Esophagus muscularis mucosa (tissue), 4 donors: Measurements from ENCODE around the gene HOXB8. TPM values are rescaled to one million over a fixed set of nuclear protein-coding genes. Genes with fewer than 3 reads are reported as not detected.
A peak's percentile ranks its signal among the peaks of the same experiment; 100 is the strongest.

Source experiments
- DNase-seq: peaks from one replicate; pipeline ENCODE4 v3.0.0-alpha.2; 2017; ENCODE audit errors: extremely low spot score
- H3K27ac ChIP-seq, 4 donors: fragments of 200-600 bp; sonication (generic); replicated peaks in 1 of 4; 1 replicate in 3 of 4; 2 replicates in 1 of 4; pipeline ENCODE4 v1.5.1; 2016 to 2019; ENCODE audit warnings: mild to moderate bottlenecking in 1 of 4
- H3K27me3 ChIP-seq, 4 donors: fragments of 200-600 bp; sonication (generic); one replicate each; pipeline versions ENCODE4 v1.5.1 to v1.6.0; 2016 to 2019
- H3K36me3 ChIP-seq, 4 donors: fragments of 200-600 bp; sonication (generic); one replicate each; pipeline ENCODE4 v1.5.1; 2016 to 2019
- H3K4me1 ChIP-seq, 4 donors: fragments of 200-600 bp; sonication (generic); one replicate each; pipeline ENCODE4 v1.5.1; 2016 to 2019
- H3K4me3 ChIP-seq, 4 donors: fragments of 200-600 bp; sonication (generic); 1 replicate in 2 of 4; 2 replicates in 2 of 4; pipeline ENCODE4 v1.5.1; 2016 to 2019; ENCODE audit warnings: mild to moderate bottlenecking in 4 of 4, moderate library complexity in 1 of 4
- H3K9me3 ChIP-seq, 4 donors: fragments of 200-600 bp; sonication (generic); 1 replicate in 3 of 4; 2 replicates in 1 of 4; pipeline ENCODE4 v1.5.1; 2016 to 2019
- EP300 ChIP-seq: sonication (generic); formaldehyde crosslinking; IDR thresholded peaks from one replicate; pipeline ENCODE4 v1.6.1; 2017; ENCODE audit warnings: antibody characterized with exemption
- POLR2A ChIP-seq: fragments of 450-650 bp; IDR thresholded peaks from one replicate; pipeline ENCODE4 v1.6.1; 2017; ENCODE audit warnings: antibody characterized with exemption, moderate library complexity, mild to moderate bottlenecking, low read depth
- POLR2AphosphoS5 ChIP-seq, 2 donors: sonication (generic); formaldehyde crosslinking; IDR thresholded peaks; one replicate each; pipeline ENCODE4 v1.6.1; 2017; ENCODE audit warnings: antibody characterized with exemption in 2 of 2
- WGBS: methylation state at CpG from one replicate; pipeline ENCODE4 v1.1.5; 2018; 5-methylcytosine and 5-hydroxymethylcytosine counted together
- intact Hi-C: fragments of 100-400 bp; cut with DNase I; formaldehyde crosslinking; loops from one replicate; pipeline ENCODE4 v1.15.1; 2023
- total RNA-seq, 4 donors: library from RNA; depleted of rRNA; stranded (reverse); fragments of >200 nt; gene quantifications; one replicate each; pipeline versions ENCODE4 v1.1.0 to v1.2.1, GENCODE V29; 2016
- TF ChIP-seq, protein P1 (sequence below), 3 experiments: fragments of 200-600 bp in 2 of 3; fragments of 450-650 bp in 1 of 3; sonication (generic) in 2 of 3; IDR thresholded peaks; one replicate each; pipeline ENCODE4 v1.5.1; 2017 to 2019; ENCODE audit warnings: antibody characterized with exemption in 3 of 3, mild to moderate bottlenecking in 2 of 3, moderate library complexity in 1 of 3

Gene HOXB8
- total RNA-seq, 4 donors from 2014 or later = not detected

DNA sequence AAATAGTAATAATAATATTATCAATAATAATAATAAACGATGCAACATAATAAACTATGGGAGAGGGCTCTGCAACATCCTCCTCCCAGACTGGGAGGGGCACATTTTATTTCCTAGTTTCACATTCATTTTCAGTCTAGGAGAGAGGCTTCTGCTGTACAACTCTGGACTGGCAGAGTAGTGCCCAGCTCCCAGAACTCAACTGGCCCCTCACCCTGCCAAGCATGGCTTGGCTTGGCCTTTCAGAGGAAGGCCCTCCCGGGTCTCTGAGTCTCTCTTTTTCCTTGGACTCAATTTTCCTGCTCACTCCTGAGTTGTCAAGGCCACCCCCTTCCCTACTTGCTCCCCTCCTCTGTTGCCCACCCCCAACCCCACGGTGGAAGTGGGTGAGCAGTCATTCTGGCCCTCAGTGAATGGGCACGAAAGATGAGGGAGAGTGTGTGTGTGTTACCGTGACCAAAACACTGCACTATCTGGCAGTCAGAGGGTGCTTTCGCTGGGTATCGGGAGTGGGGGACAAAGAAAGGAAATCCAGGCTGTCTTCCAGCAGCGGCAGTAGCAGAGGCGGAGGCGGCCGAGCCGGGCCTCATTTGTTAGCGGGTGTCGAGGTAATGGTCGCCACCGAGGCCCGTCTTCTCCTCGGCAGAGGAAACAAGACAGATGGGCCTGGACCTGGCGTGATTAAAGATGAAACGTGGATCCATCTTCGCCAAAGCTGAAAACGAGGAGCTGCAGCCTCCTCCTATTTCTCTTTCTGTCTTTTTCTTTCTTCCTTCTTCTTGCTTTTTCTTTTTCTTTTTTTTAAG lies 39.2 kb downstream of the HOXB8 start:
- no peaks in the 10 kb centered on the region for H3K9me3 ChIP-seq
- no peak for DNase-seq
- H3K4me3 ChIP-seq = peak overlapping the region; percentile 66 to 90 (median 77)
- 17% methylated on average over 22 of the region's 22 CpGs for WGBS
- peak overlapping the region; percentile 91 to 97 (median 96) for H3K27ac ChIP-seq
- intact Hi-C loops = loop anchor here (2.0 kb wide), 1 partner anchor 33 kb away; no protein-coding TSS in a partner anchor
- H3K27me3 ChIP-seq = no peaks in the 10 kb centered on the region
- peaks cover 29 to 93% (median 90%) of the 10 kb centered on the region in 4 donors for H3K4me1 ChIP-seq
- H3K36me3 ChIP-seq = no peaks in the 10 kb centered on the region
- no peak for TF ChIP-seq POLR2A
- TF ChIP-seq, protein P1, sequence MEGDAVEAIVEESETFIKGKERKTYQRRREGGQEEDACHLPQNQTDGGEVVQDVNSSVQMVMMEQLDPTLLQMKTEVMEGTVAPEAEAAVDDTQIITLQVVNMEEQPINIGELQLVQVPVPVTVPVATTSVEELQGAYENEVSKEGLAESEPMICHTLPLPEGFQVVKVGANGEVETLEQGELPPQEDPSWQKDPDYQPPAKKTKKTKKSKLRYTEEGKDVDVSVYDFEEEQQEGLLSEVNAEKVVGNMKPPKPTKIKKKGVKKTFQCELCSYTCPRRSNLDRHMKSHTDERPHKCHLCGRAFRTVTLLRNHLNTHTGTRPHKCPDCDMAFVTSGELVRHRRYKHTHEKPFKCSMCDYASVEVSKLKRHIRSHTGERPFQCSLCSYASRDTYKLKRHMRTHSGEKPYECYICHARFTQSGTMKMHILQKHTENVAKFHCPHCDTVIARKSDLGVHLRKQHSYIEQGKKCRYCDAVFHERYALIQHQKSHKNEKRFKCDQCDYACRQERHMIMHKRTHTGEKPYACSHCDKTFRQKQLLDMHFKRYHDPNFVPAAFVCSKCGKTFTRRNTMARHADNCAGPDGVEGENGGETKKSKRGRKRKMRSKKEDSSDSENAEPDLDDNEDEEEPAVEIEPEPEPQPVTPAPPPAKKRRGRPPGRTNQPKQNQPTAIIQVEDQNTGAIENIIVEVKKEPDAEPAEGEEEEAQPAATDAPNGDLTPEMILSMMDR (IDR thresholded peaks at IDR 0.05) = no peak
- TF ChIP-seq POLR2AphosphoS5 (IDR thresholded peaks at IDR 0.05) = peak; percentile 14 to 57
- TF ChIP-seq EP300 = no peak

DNA sequence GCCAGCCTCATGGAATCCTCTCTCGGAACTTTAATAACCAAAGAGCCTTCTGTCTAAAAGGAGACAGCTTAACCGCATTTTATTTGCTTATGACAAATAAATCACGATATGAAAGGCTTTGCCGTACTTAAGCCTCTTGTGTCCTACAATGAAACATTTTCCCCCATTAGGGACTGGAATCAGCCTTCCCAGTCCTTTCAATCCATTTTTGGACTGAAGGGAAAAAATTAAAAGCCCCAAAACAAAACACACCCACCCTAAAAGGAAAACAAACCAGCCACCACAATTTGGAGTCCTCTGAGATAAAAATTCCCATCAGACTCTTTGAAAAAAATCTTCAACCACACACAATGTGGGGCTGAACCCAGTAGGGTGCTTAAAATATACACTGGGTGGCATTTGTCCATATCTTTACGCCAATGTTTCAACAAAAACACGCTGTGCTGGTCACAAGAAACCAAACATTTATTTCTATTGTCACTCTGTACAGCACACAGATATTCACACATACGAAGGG lies 40.0 kb downstream of the HOXB8 start:
- no peak for DNase-seq
- Histone ChIP-seq H3K4me3 (peak overlapping the region; percentile 66 to 90 (median 77)), H3K27me3 (no peaks in the 10 kb centered on the region), H3K36me3 (no peaks in the 10 kb centered on the region), H3K4me1 (peaks cover 29 to 93% (median 89%) of the 10 kb centered on the region in 4 donors), H3K9me3 (no peaks in the 10 kb centered on the region), H3K27ac (peak overlapping the region; percentile 91 to 97 (median 96))
- intact Hi-C loops = no loop called here
- no peak for TF ChIP-seq POLR2A
- no peak for TF ChIP-seq EP300
- 32% methylated on average over 7 of the region's 7 CpGs for WGBS

DNA sequence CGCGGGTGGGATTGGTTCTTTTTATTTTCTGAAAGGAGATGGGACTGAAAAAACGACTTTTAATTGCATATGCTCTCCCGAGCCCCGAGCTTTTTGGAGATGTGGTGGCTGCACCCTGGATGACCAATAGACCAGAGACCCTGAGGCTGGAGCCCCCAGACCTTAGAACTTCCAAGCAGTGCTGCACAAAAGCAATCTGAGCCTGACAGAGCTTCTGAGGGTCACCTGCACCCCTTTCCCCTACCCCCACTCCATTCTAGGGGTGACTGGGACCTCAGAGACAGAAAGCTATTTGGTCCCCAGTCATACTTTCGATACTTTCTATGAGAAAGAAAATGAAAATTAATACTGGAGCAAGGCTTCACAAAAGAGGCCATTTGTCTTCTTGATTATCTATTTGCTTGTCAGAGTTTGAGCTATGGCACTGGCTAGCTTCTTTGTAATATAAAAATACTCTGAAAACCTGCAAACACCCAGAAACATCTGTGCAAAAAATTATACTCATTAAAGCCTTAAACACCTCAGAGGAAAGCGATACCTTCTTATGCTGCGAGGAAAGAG lies 40.5 kb downstream of the HOXB8 start:
- H3K4me3 ChIP-seq = peak overlapping the region; percentile 66 to 90 (median 77)
- H3K4me1 ChIP-seq = peaks cover 30 to 93% (median 89%) of the 10 kb centered on the region in 4 donors

DNA sequence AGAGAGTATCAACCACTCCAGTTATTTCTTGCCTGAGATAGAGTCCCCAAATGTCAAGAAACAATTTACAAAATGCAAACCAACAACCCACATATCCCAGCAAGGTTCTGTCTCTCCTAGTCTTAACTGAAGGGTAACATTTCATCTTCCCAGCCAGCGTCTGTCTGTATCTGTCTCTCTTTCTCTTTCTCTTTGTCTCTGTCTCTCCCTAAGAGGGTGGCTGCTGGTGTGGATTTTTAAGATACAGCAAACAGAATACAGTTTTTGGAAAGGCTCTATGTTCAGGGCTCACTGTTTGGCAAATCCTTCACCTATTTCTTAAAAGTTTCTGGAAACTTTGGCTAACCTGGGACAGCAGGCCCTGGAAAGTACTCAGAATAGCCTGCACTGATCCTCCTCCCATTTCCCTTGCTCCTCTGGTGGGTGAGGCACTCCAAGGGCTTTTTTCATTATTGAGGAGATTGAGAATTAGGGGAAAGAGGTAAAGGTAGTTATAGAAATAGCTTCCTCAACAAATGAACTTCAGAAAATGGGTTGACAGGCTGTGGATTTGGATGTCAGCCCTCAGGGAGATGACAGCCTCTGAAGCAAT lies 43.2 kb downstream of the HOXB8 start:
- Histone ChIP-seq H3K36me3 (no peaks in the 10 kb centered on the region), H3K4me3 (peak overlapping the region; percentile 41 to 90 (median 77)), H3K27ac (peak overlapping the region; percentile 91 to 97 (median 96)), H3K4me1 (peaks cover 44 to 100% (median 98%) of the 10 kb centered on the region in 4 donors), H3K27me3 (no peaks in the 10 kb centered on the region), H3K9me3 (no peaks in the 10 kb centered on the region)
- DNase-seq = no peak
- 31% methylated on average over 1 of the region's 1 CpG for WGBS
- intact Hi-C loops = no loop called here
- TF ChIP-seq POLR2A (no peak), POLR2AphosphoS5 (IDR thresholded peaks at IDR 0.05) (peak in 1 of 2 donors; percentile 10), EP300 (no peak)

More for the DNA sequence above, 40.5 kb downstream of the HOXB8 start:
- Histone ChIP-seq H3K27me3 (no peaks in the 10 kb centered on the region), H3K9me3 (no peaks in the 10 kb centered on the region), H3K27ac (peak overlapping the region; percentile 91 to 97 (median 96)), H3K36me3 (no peaks in the 10 kb centered on the region)
- no peak for TF ChIP-seq EP300
- TF ChIP-seq POLR2A = no peak
- TF ChIP-seq POLR2AphosphoS5 (IDR thresholded peaks at IDR 0.05) = no peak
- TF ChIP-seq, protein P1 (IDR thresholded peaks at IDR 0.05) = no peak
- intact Hi-C loops = no loop called here
- WGBS = 40% methylated on average over 8 of the region's 8 CpGs
- no peak for DNase-seq

DNA sequence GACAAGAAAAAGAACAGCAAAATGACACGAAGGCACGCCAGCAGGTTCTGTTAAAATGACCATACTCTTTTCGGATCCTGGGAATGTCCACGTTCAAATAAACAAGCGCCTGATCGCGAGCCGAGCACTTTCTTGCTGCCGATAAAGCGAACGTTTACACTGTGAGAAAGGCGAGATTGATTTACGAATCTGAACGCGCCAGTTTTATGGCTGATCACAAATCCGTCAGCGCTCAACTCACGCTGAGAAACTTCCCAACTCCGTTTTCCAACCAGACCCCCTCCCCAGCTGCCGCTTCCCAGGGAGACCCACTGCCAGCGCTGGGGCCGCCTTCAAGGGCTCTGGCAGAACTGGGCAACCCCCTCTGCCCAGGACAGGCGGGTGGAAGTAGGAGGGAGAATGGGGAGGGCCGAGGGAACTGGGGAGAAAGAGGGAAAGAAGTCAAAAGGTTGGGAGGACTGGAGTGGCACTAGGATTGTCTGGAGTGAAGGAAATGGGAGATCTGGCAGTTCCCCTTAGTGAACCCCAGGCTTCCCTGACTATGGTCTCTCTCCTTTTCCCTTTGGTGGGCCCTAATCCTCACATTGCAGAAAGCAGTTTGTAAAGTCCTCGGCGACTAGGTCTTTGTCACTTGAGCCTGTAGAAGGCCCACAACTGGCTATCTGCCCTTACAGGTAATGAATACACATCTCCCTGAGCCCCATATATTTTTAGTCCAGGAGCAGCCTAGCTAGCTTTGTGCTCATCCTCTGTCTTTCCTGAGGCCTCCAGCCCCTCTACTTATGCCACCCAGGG lies 43.9 kb downstream of the HOXB8 start:
- intact Hi-C loops = no loop called here

More for the DNA sequence above, 43.9 kb downstream of the HOXB8 start:
- DNase-seq = no peak
- H3K36me3 ChIP-seq = no peaks in the 10 kb centered on the region
- no peaks in the 10 kb centered on the region for H3K27me3 ChIP-seq
- H3K9me3 ChIP-seq = no peaks in the 10 kb centered on the region
- H3K4me3 ChIP-seq = peak overlapping the region; percentile 41 to 90 (median 77)
- 26% methylated on average over 26 of the region's 26 CpGs for WGBS
- H3K4me1 ChIP-seq = peaks cover 51 to 100% (median 98%) of the 10 kb centered on the region in 4 donors
- TF ChIP-seq POLR2AphosphoS5 (IDR thresholded peaks at IDR 0.05) (peak; percentile 20 to 42), POLR2A (no peak), EP300 (no peak)
- TF ChIP-seq, protein P1 (IDR thresholded peaks at IDR 0.05) = no peak
- H3K27ac ChIP-seq = peak overlapping the region; percentile 91 to 97 (median 96)
